CD4-positive, alpha-beta T cell treated with Interleukin-1 beta for 1 hour (primary cell): ENCODE measurements around the gene IPPK.
"Not testable (repeated sequence)": the region's sequence is repeated elsewhere in the genome, so short reads cannot be mapped to it uniquely, and the experiment has no call there.

ENCODE experiments used
- DNase-seq, 2 donors: peaks; one replicate each; pipeline ENCODE4 v3.0.0-alpha.2; 2020 to 2022

The IPPK gene

DNA sequence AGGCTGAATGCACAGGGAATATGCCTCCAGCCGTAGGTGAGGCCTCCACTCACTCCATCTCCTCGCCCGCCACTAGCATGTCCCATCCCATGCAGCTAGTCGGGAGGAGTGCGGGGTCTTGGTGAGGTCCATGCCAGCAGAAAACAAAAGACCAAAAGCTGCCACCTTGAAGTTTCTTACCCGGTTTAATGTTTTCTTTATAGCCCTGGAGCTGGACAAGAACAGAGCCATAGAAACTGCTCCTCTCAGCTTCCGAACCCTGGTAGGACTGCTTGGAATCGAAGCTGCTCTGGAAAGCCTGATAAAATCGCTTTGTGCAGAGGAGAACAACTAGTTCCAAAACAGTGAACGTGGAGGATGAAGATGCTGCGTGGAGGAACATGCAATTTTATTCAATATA, 57.1 kb downstream of the IPPK start:
- DNase-seq, result no peak

- no peak for DNase-seq
Observed at GRCh38 chr9:92612292-92612691, 57.6 kb downstream of the IPPK start.

DNA sequence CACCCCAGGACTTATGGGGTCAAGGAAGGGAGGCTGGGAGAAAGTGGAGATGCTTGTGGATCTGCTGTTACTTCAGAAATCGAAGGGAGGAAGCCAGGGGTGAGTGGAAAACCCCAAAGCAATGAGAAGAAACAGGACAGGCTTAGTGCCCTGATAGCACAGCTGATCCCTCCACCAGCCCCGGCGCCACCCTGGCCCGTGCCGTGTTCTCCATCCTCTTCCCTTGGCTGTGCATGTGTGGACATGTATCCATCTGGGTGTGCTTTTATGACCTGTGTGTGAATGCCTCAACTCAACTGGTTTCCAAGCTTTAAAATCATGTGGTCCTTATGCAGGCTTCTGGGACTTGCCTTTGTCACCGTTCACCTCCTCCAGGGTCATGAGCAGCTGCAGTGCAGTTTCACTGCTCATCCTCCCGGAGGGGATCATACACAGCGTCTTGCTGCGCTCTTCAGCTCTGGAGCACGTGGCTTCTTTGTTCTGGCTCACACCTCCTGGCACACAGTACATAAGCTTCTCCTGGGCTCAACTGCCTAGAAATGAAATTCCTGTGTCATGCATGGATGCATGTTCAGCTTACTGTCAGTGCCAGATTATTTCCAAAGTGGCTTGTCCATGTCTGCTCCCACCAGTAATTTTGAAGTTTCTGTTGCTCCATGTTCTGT, 58.2 kb downstream of the IPPK start:
- DNase-seq, result no peak

GRCh38 chr9:92610470-92611420, 59.2 kb downstream of the IPPK start:
- DNase-seq, result no peak

- no peak for DNase-seq
Observed at GRCh38 chr9:92608909-92609445, 61.0 kb downstream of the IPPK start.

DNA sequence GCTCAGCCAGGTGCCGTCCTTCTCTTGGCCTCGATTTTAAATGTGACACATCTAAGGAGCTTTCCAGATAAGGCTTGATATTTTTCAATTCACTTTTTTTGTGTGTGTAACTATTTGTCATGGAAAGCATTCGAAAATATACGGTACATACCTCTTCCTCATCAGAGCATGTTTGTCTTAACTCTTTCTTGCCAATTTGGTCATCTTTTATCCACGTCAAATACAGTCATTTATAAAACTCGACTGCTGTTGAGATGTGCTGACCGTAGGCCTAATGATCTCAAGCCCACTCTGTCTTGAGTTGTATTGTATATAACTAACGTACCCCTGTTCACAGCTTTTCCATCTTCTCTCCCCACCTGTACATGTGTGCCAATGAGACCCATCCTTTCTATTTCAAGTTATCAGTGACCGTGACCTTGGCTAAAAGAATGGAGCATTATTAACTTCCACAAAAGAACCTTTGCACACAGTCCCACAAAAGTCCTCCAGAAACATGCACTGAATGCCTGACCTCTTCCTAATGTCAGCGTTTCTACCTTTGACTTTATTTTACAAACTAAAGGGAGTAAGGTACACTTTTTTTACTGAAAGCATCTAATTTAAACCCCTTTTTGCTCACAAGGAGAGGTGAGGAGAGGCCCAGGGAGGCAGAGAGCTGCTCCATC, 61.6 kb downstream of the IPPK start:
- DNase-seq, result no peak

DNA sequence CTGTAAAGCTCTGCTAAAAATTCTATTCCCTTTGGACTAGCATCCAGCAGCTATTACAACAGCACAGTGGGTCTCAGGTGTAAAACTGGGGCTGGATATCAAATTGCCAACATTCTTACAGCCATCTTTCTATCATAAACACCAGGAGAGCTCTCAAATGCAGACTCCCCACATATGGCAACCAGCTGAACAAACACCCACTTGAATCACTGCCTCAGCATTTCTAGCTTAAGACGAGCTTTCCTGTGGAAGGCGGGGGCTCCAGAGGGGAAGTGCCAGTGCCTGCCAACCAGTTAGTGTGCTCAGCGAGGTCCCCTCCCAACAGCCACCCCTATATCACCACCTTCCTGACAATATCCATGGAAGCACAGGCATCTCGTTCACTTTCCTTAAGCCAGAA, 62.2 kb downstream of the IPPK start:
- DNase-seq, result no peak

DNA sequence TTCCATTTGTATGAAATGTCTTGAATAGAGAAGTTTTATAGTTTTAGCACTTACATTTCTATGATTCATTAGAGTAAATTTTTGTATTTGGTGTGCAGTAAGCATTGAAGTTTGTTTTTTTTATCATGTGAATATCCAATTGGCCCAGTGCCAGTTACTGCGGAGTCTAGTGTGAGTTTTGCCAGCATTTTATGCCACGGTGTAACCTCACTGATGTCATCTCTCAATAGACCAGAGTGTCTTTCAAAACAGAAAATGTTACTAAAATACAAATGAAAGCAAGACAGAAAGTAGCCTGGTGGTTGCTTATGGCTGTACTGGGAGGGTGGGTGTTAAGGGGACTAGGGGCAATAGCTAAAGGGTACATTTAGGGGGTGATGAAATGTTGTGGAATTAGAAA, 62.8 kb downstream of the IPPK start:
- no peak for DNase-seq

DNA sequence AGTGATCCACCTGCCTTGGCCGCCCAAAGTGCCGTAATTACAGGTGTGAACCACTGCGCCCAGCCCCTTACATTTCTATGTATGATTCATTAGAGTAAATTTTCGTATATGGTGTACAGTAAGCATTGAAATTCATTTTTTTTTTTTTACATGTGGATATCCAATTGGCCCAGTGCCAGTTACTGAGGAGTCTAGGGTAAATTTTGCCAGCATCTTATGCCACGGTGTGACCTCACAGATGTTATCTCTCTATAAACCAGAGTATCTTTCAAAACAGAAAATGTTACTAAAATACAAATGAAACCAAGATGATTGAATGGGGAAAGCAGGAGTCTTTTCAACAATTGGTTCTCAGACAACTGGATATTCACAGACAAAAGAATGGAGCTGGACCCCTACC, 64.7 kb downstream of the IPPK start:
- DNase-seq, result no peak

DNA sequence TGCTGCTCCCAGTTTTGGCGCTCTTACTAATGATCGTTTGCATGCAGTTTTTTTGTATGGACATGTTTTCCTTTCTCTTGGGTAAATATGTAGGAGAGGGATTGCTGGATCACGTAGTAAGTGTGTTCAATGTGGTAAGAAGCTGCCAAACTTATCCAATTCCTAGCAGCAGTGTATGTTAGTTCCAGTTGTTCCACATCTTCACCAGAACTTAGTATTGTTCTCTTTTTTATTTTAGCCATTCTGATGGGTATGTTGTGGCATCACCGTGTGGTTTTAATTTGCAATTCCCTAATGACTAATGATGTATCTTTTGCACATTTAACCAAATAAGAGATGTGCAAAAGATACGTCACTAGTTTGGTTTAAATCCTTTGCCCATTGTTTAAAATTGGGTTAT, 65.9 kb downstream of the IPPK start:
- DNase-seq, result no peak

DNA sequence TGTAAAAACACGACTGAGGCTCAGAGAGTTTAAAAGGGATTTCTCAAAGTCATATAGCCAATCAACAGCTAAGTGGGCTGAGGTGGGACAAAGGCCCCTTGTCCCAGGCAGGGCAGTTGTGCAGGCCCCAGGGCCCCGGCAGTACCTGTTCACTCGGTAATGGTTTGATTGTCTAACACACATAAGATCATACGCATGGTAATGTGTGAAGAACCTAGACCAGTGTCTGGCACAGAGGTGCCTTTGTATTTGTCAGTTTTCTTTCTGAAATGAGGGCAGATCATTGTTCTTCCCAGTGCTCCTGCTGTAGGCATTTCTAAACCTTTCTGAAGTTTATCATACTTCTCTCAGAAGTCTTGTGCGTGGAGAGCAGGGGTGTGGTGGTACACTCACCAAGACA, 66.8 kb downstream of the IPPK start:
- no peak for DNase-seq

DNA sequence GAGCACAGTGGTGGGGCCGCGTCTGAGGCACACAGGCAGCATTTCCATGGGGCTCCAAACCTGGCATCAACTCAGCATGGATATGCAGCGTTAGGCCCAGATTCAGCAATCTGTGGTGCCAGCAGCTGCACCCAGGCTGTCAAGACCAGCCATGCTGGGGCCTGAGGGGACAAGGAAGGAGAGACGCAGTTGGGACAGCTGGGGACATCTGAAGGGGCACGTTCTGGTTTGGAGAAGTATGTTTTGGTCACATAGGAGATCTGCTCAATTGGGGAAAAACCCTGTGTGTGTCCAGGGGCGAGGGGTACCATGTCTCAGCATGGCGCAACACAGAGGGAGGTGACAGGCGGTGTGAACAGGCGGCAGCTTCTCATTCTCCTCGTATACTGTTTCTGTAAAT, 67.5 kb downstream of the IPPK start:
- no peak for DNase-seq

- DNase-seq, result no peak
Observed at GRCh38 chr9:92601451-92601850, 68.5 kb downstream of the IPPK start.

DNA sequence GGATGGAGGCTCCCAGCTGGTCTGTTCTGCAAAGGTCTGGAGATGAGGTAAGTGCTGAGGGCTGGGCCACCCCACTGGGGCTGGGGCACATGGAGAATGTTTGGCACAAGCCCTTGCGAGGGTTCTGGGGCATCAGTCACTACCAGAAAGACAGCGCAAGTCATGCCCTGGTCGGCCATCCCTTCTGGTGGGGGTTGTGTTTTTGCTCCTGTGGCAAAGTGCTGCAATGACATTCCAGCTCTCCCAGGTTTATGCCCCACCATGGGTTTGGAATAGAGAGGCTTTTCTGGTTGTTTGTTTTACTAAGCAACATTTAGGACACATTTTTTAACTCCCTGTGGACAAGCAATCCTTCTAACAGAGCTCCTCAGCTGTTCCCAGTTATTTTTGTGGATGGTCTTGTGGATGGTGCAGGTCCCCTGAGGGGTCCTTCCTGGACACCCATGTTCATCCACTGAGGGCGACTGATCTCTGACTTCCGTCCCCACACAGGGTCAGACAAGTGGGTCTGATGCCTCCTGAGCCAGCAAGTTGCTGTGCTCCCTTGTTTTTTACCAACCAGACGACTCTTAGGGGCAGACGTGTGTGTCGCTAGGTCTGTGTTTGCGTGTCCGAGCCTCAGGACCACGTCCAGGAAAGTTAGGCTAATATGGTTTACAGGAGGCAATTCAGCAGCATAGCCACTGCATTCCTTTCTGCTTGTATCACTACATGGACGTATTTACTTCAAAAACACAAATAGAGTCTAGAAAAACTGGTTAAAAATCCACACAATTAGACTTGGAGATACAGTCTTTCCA, 69.3 kb downstream of the IPPK start:
- DNase-seq, result no peak

DNA sequence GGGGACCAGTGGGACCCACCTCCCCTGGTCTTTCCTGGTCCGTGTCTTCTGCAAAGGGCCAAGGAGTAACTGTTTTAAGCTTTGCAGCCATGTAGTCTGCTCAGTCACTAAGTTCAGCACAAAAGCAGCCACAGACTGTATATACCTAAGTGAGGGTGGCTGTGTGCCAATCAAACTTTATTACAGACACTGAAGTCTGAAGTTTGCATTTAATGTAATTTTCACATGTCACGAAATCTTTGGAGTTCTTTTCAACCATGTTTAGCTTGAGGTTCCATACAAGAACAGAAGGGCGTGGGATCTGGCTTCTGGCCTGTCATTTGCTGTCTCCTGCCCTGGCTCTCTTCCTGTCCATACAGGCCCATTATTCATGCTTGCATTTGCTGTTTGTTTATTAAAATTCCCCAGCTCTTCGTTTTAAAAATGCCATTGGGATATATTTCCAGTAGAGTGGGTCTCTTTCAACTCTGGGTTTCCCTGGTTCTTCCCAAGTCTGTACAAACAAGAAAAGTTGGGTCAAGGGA, 69.9 kb downstream of the IPPK start:
- DNase-seq, result no peak

- DNase-seq, result no peak
Observed at GRCh38 chr9:92598382-92598781, 71.5 kb downstream of the IPPK start.

- no peak for DNase-seq
Observed at GRCh38 chr9:92595930-92596329, 74.0 kb downstream of the IPPK start.

DNA sequence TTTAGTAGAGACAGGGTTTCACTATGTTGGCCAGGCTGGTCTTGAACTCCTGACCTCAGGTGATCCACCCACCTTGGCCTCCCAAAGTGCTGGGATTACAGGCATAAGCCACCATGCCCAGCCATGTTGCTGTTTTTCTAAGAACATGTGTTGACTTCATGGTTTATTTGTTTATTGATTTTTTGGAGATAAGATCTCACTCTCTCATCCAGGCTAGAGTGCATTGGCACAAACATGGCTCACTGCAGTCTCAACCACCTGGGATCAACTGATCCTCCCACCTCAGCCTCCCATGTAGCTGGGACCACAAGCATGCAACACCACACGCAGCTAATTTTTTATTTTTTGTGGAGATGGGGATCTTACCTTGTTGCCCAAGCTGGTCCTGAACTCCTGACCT, 74.9 kb downstream of the IPPK start:
- not testable (repeated sequence) for DNase-seq

DNA sequence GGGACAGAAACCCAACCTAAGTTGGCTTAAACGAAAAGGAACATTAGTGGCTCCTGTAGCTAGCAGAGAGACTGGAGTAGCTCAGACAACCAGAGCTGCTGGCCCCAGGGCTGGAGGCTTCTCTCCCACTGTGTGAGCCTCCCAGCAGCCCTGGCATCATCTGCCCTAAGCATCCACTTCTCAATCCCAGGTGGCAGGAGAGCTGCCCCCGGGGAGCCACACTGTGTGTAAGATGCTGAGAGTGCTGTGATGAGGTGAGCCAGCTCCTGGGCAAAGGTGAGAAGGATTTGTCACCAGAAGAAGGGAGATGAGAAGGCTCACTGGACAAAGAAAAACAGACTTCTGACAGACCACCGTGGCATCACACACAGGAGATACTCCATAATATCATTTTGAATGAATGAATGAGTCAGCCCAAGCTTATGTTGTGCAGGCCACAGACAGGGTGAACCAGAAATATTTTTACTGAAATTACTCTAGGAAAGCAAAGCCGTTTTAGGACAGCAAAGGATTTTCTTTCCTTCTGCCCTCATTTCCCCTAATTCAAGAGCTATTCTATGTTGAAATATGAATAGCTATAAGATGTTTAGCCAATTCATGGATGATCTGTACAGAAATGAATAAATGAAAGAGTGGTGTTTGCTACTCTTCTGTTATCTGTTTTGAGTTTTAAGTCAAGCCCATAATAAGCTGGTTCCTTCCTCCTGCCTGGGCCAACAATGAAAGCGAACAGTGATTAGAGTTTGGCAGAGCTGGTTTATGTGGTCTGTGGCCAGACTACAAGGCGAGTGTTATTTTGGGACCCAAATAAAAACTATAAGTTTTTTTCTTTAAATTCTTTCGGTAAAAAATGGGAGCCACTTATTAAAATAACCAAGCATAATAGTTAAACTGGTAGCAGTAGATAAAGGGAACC, 76.7 kb downstream of the IPPK start:
- DNase-seq, result no peak

DNA sequence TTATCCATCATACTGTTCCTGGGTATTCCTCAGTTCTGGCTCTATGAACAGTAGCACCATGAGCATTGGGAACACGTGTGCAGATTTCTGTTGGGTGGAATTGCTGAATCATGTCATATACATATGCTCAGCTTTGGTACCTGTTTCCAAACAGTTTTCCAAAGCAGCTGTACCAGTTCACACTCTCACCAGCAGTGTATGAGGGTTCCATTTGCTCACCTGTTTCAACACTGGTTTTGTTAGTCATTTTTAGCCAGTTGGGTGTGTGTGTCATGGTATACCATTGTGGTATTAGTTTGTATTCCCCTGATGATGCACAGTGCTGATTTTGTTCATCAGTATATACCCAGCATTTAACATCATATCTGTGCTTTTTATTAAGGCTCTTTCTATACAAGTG, 77.4 kb downstream of the IPPK start:
- DNase-seq, result no peak

GRCh38 chr9:92590377-92590776, 79.6 kb downstream of the IPPK start:
- DNase-seq, result no peak
